GM12875 (cell line): ENCODE results near the gene MMP23B.

Experiments
- H3K4me3 ChIP-seq: one replicate; pipeline ENCODE4 v1.5.1; 2011; ENCODE audit warnings: low read depth, low read length, control low read depth
- TF ChIP-seq, protein P1 (sequence below): IDR thresholded peaks from 2 replicates; pipeline ENCODE4 v1.5.1; 2011; ENCODE audit warnings: low read depth, mild to moderate bottlenecking, control low read depth, inconsistent platforms, low read length, moderate library complexity, borderline replicate concordance; ENCODE audit not compliant: insufficient read depth

Gene MMP23B

GRCh38 chr1:1618396-1619068 is 13.4 kb upstream of the MMP23B start:
- TF ChIP-seq, protein P1, sequence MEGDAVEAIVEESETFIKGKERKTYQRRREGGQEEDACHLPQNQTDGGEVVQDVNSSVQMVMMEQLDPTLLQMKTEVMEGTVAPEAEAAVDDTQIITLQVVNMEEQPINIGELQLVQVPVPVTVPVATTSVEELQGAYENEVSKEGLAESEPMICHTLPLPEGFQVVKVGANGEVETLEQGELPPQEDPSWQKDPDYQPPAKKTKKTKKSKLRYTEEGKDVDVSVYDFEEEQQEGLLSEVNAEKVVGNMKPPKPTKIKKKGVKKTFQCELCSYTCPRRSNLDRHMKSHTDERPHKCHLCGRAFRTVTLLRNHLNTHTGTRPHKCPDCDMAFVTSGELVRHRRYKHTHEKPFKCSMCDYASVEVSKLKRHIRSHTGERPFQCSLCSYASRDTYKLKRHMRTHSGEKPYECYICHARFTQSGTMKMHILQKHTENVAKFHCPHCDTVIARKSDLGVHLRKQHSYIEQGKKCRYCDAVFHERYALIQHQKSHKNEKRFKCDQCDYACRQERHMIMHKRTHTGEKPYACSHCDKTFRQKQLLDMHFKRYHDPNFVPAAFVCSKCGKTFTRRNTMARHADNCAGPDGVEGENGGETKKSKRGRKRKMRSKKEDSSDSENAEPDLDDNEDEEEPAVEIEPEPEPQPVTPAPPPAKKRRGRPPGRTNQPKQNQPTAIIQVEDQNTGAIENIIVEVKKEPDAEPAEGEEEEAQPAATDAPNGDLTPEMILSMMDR: no peak

DNA sequence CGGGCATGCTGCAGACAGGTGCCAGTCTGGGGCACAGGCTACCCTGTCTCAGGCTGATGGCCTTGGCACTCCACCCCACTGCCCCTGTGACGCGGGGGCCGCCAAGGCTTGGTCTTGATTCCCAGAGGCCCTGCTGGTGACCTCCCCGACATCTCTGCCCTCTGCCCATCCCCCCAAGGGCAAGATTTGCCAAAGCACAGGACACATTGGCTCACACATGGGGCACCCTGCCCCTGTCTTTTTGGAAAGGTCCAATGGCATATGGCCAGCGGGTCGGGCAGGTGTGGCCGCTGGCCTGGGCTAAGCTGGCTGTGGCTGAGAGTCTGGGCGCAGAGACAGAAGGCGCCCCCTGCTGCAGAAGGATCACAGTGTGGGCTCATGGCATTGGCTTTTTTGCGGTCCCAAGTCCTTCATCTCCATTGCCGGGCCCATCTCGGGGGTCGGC is 12.0 kb upstream of the MMP23B start:
- H3K4me3 ChIP-seq: no peak overlapping the region
- TF ChIP-seq, protein P1: peak; percentile 54

More at GRCh38 chr1:1618396-1619068, 13.4 kb upstream of the MMP23B start:
- H3K4me3 ChIP-seq: no peak overlapping the region

DNA sequence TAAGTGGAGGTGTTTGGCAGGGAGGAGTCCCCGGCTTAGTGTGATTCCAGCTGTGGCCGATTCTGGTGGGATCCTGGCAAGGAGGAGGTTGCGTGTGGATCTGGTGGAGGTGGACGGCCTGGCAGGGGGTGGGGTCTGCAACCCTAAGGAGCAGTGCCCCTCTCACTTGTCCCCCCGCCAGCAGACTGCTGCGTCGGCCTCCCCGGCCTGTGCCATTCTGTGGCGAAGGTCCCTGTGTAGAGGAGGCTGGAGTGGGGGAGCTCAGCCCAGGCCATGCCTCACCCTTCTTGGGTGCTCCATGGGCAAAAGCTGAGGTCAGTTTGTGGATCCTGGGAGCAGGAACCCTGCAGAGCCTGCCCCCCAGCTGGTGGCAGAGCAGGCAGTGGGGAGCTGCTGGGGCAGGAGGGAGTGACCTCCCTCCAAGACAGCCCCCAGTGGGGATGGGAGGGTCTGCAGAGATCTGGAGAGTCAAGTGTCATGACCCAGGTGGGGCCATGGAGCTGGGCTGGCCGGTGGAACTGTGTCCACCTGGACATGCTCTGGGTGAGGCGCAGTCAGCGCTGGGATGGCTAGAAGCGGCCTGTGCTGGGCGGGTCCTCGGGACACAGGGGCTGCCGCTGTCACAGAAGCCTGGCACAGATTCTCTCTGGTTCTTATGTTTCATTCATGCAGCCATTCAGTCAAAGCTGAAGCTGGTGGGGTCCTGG is 11.4 kb upstream of the MMP23B start:
- H3K4me3 ChIP-seq: no peak overlapping the region
- TF ChIP-seq, protein P1: no peak

GRCh38 chr1:1621173-1622009 is 10.6 kb upstream of the MMP23B start:
- H3K4me3 ChIP-seq: no peak overlapping the region
- TF ChIP-seq, protein P1: no peak

DNA sequence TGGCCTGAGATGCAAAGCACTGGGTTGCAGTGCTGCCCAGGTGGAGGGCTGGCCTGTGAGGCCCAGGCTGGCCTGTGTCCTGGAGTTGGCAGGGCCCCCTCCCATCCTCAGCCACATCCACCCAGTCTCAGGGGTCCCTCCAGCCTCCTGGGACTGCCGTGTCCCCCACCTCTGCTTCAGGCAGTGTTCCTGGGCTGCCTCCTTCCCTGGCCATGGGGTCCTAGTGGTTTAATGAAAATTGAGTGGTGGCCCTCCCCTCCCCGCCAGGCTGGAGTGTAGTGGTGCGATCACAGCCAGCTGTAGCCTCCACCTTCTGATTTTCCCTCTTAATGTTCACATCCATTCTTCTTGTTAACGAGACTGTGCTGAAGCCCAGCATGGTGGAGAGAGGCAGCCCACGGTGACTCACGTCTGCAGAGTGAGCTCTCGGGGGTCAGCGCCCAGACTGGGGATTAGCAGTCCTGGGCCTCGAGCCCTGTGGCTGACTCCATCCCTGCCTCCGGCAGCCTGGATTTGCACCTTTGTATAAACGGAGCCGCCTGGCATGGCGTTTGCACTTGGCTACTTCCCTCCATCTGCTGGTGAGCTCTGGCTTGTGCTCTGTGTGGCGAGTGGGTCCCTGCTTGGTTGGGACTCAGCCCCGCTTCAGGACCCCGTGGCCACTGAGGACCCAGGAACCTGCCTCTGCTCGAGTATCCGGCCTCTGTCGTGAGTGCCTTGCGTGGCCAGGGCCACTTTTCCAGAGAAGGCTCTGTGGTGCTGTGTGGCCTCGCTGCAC is 9.8 kb upstream of the MMP23B start:
- TF ChIP-seq, protein P1: no peak
- no peak overlapping the region for H3K4me3 ChIP-seq

GRCh38 chr1:1622788-1623094 is 9.2 kb upstream of the MMP23B start:
- TF ChIP-seq, protein P1: no peak
- no peak overlapping the region for H3K4me3 ChIP-seq
